HepG2 (cell line): ENCODE data around the gene SSH3. TPM values are rescaled to one million over a fixed set of nuclear protein-coding genes. Genes with fewer than 3 reads are reported as not detected.

Experiments used
- ATAC-seq: fragments of 200-7000 bp; cut with Tn5 transposase; 3 replicates; pipeline ENCODE4 v1.9.1; 2020; ENCODE audit warnings: mild to moderate bottlenecking, moderate library complexity
- BruUV-seq: library from RNA; stranded (reverse); fragments of 400-500 nt; replicated peaks from 2 replicates; lab custom pipeline; 2021; lab: Mats Ljungman, UMichigan
- CTCF ChIA-PET: fragments of 300-600 bp; formaldehyde crosslinking; extraction: SDS; loops from one replicate; lab custom pipeline; 2021; ENCODE audit warnings: low total read pairs, inconsistent platforms, low intra/inter-chr PET ratio; lab: Yijun Ruan, JAX
- POLR2A ChIA-PET: fragments of 350-600 bp; sonication (Branson Sonifier 250); formaldehyde crosslinking; loops from one replicate; lab custom pipeline; 2020; ENCODE audit warnings: antibody characterized with exemption, inconsistent platforms; lab: Yijun Ruan, JAX
- DNase-seq: peaks from one replicate; pipeline ENCODE4 v3.0.0-alpha.2; 2015; ENCODE audit warnings: low spot score
- FAIRE-seq: peaks from 3 replicates; lab custom pipeline; 2011; peaks lifted over from hg19 to GRCh38; lab: Jason Lieb, UNC
- H2AFZ ChIP-seq: one replicate; pipeline ENCODE4 v1.6.1; 2011; ENCODE audit warnings: low read length, inconsistent platforms
- H3K27ac ChIP-seq: fragments of 300-600 bp; 3 replicates; pipeline ENCODE4 v1.8.0; 2011; ENCODE audit warnings: mixed run types, mild to moderate bottlenecking, mixed read lengths, low read length, inconsistent platforms; ENCODE audit not compliant: insufficient read depth; ENCODE audit errors: extremely low read length
- H3K27me3 ChIP-seq, 2 experiments: fragments of 200-600 bp in 1 of 2; 2 replicates in 1 of 2; 3 replicates in 1 of 2; pipeline versions ENCODE4 v1.6.0 to v1.8.0; 2011; ENCODE audit warnings: low read length in 2 of 2, mild to moderate bottlenecking in 2 of 2, moderate library complexity in 2 of 2, inconsistent platforms in 1 of 2; ENCODE audit not compliant: insufficient read depth in 2 of 2, control insufficient read depth in 1 of 2
- H3K36me3 ChIP-seq, 2 experiments: fragments of 200-600 bp in 1 of 2; replicated peaks in 1 of 2; 2 replicates in 1 of 2; 3 replicates in 1 of 2; pipeline versions ENCODE4 v1.5.1 to v1.8.0; 2011; ENCODE audit warnings: low read length in 2 of 2, inconsistent platforms in 1 of 2; ENCODE audit not compliant: insufficient read depth in 2 of 2, control insufficient read depth in 1 of 2
- H3K4me1 ChIP-seq: 2 replicates; pipeline ENCODE4 v1.5.1; 2012; ENCODE audit warnings: low read length, inconsistent platforms; ENCODE audit not compliant: insufficient read depth
- H3K4me2 ChIP-seq: 2 replicates; pipeline ENCODE4 v1.6.0; 2011; ENCODE audit warnings: low read depth, low read length, inconsistent platforms
- H3K4me3 ChIP-seq, 3 experiments: fragments of 200-600 bp in 1 of 3; sonication (generic), shearing (Covaris generic) in 1 of 3; replicated peaks in 1 of 3; 2 replicates each; pipeline ENCODE4 v1.5.1; 2011 to 2016; ENCODE audit warnings: low read length in 3 of 3, inconsistent platforms in 2 of 3, low read depth in 2 of 3, mild to moderate bottlenecking in 2 of 3, control low read depth in 1 of 3, mixed read lengths in 1 of 3; ENCODE audit not compliant: insufficient read depth in 1 of 3
- H3K79me2 ChIP-seq: one replicate; pipeline ENCODE4 v1.6.1; 2011; ENCODE audit warnings: low read length, inconsistent platforms; ENCODE audit not compliant: insufficient read depth
- H3K9ac ChIP-seq: 2 replicates; pipeline ENCODE4 v1.6.0; 2011; ENCODE audit warnings: mild to moderate bottlenecking, low read depth, low read length, inconsistent platforms; ENCODE audit not compliant: insufficient read depth
- H3K9me3 ChIP-seq: 2 replicates; pipeline ENCODE4 v1.5.1; 2012; ENCODE audit warnings: mild to moderate bottlenecking, low read length
- H4K20me1 ChIP-seq: 2 replicates; pipeline ENCODE4 v1.6.0; 2011; ENCODE audit warnings: inconsistent platforms, mild to moderate bottlenecking, low read length, moderate library complexity; ENCODE audit not compliant: insufficient read depth
- AGO1 ChIP-seq: fragments of 200-400 bp; formaldehyde crosslinking; IDR thresholded peaks from 2 replicates; pipeline ENCODE4 v1.6.1; 2017; ENCODE audit warnings: mild to moderate bottlenecking, low read depth, low read length, moderate library complexity; ENCODE audit not compliant: poor library complexity, severe bottlenecking
- ATF5 ChIP-seq: sonication (generic); formaldehyde crosslinking; IDR thresholded peaks from 2 replicates; pipeline ENCODE4 v1.4.0; 2020; ENCODE audit warnings: mild to moderate bottlenecking, low read depth, missing genetic modification reagents
- BCL3 ChIP-seq: sonication (generic); formaldehyde crosslinking; IDR thresholded peaks from 2 replicates; pipeline ENCODE4 v1.5.1; 2020; ENCODE audit warnings: mild to moderate bottlenecking, missing genetic modification reagents, moderate library complexity
- CHD2 ChIP-seq: IDR thresholded peaks from 2 replicates; pipeline ENCODE4 v1.6.1; 2011; ENCODE audit warnings: low read depth, low read length, improper control_type of control experiment
- FOXK2 ChIP-seq: fragments of 450-650 bp; IDR thresholded peaks from 2 replicates; pipeline ENCODE4 v1.6.1; 2016
- KDM1A ChIP-seq: IDR thresholded peaks from 2 replicates; pipeline ENCODE4 v1.6.1; 2016; ENCODE audit warnings: missing compliant biosample characterization
- KLF15 ChIP-seq: sonication (generic); formaldehyde crosslinking; IDR thresholded peaks from 2 replicates; pipeline ENCODE4 v1.8.1; 2023; ENCODE audit warnings: borderline replicate concordance, mild to moderate bottlenecking, inconsistent platforms, missing genetic modification reagents, mixed read lengths
- MED1 ChIP-seq: sonication (generic); formaldehyde crosslinking; IDR thresholded peaks from 2 replicates; pipeline ENCODE4 v1.4.0; 2020; ENCODE audit warnings: missing genetic modification reagents
- REL ChIP-seq: sonication (generic); formaldehyde crosslinking; conservative IDR thresholded peaks from 2 replicates; pipeline ENCODE4 v1.8.0; 2022; ENCODE audit warnings: mild to moderate bottlenecking, missing genetic modification reagents, moderate library complexity
- SP1 ChIP-seq, 2 experiments: fragments of 450-650 bp in 1 of 2; sonication (generic) in 1 of 2; formaldehyde crosslinking in 1 of 2; IDR thresholded peaks; 2 replicates each; pipeline versions ENCODE4 v1.4.0 to v1.6.1; 2016 to 2020; ENCODE audit warnings: missing genetic modification reagents in 1 of 2
- ZNF468 ChIP-seq: sonication (generic); formaldehyde crosslinking; IDR thresholded peaks from 2 replicates; pipeline ENCODE4 v1.8.0; 2022; ENCODE audit warnings: mild to moderate bottlenecking, moderate library complexity, missing genetic modification reagents
- ZNF563 ChIP-seq: sonication (generic); formaldehyde crosslinking; IDR thresholded peaks from 2 replicates; pipeline ENCODE4 v1.8.0; 2022; ENCODE audit warnings: mild to moderate bottlenecking, moderate library complexity, missing genetic modification reagents
- WGBS: methylation state at CpG from one replicate; pipeline ENCODE4 v1.1.6; 2017; ENCODE audit warnings: low lambda C conversion rate; 5-methylcytosine and 5-hydroxymethylcytosine counted together
- in situ Hi-C: cut with HindIII; loops from 2 replicates; pipeline ENCODE4 v1.10.0; 2017; ENCODE audit warnings: low pct_unique_long_range_greater_than_20kb; ENCODE audit not compliant: extremely low pct_ligation_motif_present
- intact Hi-C: fragments of 100-400 bp; cut with micrococcal nuclease; formaldehyde crosslinking; loops from one replicate; pipeline ENCODE4 v1.10.0; 2022; ENCODE audit not compliant: unreplicated experiment
- polyA plus RNA-seq, 8 experiments: library from polyadenylated mRNA; depleted of rRNA in 3 of 8; stranded (reverse) in 7 of 8; unstranded in 1 of 8; fragments of >200 nt; fragmentation: Illumina TruSeq in 4 of 8; extraction: Trizol in 4 of 8; gene quantifications; 2 replicates each; pipeline versions ENCODE4 v1.2.1 to v1.2.3, GENCODE V29; 2011 to 2016; ENCODE audit warnings: low read depth in 4 of 8, missing spikeins in 1 of 8, mixed read lengths in 1 of 8; ENCODE audit not compliant: insufficient read depth in 1 of 8
- total RNA-seq, 5 experiments: library from RNA; depleted of rRNA; stranded (reverse); fragments of >200 nt; fragmentation: Illumina TruSeq; extraction: Trizol; gene quantifications; 2 replicates each; pipeline ENCODE4 v1.2.3, GENCODE V29; 2016; ENCODE audit warnings: low read depth in 1 of 5
- TF ChIP-seq, protein P1 (sequence below): sonication (generic); formaldehyde crosslinking; conservative IDR thresholded peaks from 2 replicates; pipeline ENCODE4 v1.8.0; 2022; ENCODE audit warnings: mild to moderate bottlenecking, moderate library complexity, missing genetic modification reagents
- TF ChIP-seq, protein P2 (sequence below): sonication (generic); formaldehyde crosslinking; IDR thresholded peaks from 2 replicates; pipeline ENCODE4 v1.5.1; 2020; ENCODE audit warnings: mild to moderate bottlenecking, missing genetic modification reagents, borderline replicate concordance

SSH3 gene
- total and polyA plus RNA-seq, 2 of the 13 experiments (the other 11 are each of a cell fraction or from before 2014, with no cell fraction given): 12.4 to 18.8 TPM

GRCh38 chr11:67264877-67265632 lies 38.3 kb upstream of the SSH3 start:
- Histone ChIP-seq H3K36me3 (peaks cover 1 to 25% of the 10 kb centered on the region in 2 experiments; a peak in 3 of 5 replicates), H3K27me3 (no peaks in the 10 kb centered on the region), H4K20me1 (peaks cover 8% of the 10 kb centered on the region), H3K4me2 (no peak overlapping the region), H3K27ac (no peak overlapping the region), H3K79me2 (peaks cover 32% of the 10 kb centered on the region), H3K4me3 (no peak overlapping the region), H3K9ac (no peak overlapping the region), H3K4me1 (peaks cover 73% of the 10 kb centered on the region), H3K9me3 (no peaks in the 10 kb centered on the region), H2AFZ (no peak overlapping the region)
- no peak for DNase-seq
- POLR2A ChIA-PET: interaction anchor here (1.1 kb wide), 2 partner anchors 23 to 52 kb away, joined by 3 to 4 read pairs; no protein-coding TSS in a partner anchor
- no TSS peak for BruUV-seq
- whole genome bisulfite sequencing: 87% methylated on average over 7 of the region's 7 CpGs
- no peak for FAIRE-seq
- no peak for ATAC-seq
- intact Hi-C loops: loop anchor here (5.0 kb wide), 1 partner anchor 37 kb away; the partner anchor contains the start of gene SSH3
- in situ Hi-C loops: loop anchor here (5.0 kb wide), 2 partner anchors 52 to 117 kb away; no protein-coding TSS in a partner anchor
- CTCF ChIA-PET: interaction anchor here (1.6 to 2.4 kb wide), 2 partner anchors 24 to 52 kb away, joined by 5 to 25 read pairs; partner anchors contain the start of gene ANKRD13D
- no peak for TF ChIP-seq KDM1A (CRISPR knock-in tag)
- no peak for TF ChIP-seq SP1 (IDR thresholded peaks at IDR 0.05)
- no peak for TF ChIP-seq SP1 (CRISPR knock-in tag; IDR thresholded peaks at IDR 0.05)
- no peak for TF ChIP-seq ATF5 (CRISPR knock-in tag)
- no peak for TF ChIP-seq ZNF468
- TF ChIP-seq FOXK2: no peak
- no peak for TF ChIP-seq ZNF563 (CRISPR knock-in tag)
- TF ChIP-seq, protein P1, sequence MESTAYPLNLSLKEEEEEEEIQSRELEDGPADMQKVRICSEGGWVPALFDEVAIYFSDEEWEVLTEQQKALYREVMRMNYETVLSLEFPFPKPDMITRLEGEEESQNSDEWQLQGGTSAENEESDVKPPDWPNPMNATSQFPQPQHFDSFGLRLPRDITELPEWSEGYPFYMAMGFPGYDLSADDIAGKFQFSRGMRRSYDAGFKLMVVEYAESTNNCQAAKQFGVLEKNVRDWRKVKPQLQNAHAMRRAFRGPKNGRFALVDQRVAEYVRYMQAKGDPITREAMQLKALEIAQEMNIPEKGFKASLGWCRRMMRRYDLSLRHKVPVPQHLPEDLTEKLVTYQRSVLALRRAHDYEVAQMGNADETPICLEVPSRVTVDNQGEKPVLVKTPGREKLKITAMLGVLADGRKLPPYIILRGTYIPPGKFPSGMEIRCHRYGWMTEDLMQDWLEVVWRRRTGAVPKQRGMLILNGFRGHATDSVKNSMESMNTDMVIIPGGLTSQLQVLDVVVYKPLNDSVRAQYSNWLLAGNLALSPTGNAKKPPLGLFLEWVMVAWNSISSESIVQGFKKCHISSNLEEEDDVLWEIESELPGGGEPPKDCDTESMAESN (CRISPR knock-in tag): no peak
- TF ChIP-seq CHD2: no peak
- TF ChIP-seq AGO1: no peak
- TF ChIP-seq, protein P2, sequence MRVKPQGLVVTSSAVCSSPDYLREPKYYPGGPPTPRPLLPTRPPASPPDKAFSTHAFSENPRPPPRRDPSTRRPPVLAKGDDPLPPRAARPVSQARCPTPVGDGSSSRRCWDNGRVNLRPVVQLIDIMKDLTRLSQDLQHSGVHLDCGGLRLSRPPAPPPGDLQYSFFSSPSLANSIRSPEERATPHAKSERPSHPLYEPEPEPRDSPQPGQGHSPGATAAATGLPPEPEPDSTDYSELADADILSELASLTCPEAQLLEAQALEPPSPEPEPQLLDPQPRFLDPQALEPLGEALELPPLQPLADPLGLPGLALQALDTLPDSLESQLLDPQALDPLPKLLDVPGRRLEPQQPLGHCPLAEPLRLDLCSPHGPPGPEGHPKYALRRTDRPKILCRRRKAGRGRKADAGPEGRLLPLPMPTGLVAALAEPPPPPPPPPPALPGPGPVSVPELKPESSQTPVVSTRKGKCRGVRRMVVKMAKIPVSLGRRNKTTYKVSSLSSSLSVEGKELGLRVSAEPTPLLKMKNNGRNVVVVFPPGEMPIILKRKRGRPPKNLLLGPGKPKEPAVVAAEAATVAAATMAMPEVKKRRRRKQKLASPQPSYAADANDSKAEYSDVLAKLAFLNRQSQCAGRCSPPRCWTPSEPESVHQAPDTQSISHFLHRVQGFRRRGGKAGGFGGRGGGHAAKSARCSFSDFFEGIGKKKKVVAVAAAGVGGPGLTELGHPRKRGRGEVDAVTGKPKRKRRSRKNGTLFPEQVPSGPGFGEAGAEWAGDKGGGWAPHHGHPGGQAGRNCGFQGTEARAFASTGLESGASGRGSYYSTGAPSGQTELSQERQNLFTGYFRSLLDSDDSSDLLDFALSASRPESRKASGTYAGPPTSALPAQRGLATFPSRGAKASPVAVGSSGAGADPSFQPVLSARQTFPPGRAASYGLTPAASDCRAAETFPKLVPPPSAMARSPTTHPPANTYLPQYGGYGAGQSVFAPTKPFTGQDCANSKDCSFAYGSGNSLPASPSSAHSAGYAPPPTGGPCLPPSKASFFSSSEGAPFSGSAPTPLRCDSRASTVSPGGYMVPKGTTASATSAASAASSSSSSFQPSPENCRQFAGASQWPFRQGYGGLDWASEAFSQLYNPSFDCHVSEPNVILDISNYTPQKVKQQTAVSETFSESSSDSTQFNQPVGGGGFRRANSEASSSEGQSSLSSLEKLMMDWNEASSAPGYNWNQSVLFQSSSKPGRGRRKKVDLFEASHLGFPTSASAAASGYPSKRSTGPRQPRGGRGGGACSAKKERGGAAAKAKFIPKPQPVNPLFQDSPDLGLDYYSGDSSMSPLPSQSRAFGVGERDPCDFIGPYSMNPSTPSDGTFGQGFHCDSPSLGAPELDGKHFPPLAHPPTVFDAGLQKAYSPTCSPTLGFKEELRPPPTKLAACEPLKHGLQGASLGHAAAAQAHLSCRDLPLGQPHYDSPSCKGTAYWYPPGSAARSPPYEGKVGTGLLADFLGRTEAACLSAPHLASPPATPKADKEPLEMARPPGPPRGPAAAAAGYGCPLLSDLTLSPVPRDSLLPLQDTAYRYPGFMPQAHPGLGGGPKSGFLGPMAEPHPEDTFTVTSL (CRISPR knock-in tag): no peak
- no peak for TF ChIP-seq MED1 (CRISPR knock-in tag)
- no peak for TF ChIP-seq KLF15 (CRISPR knock-in tag)
- no peak for TF ChIP-seq REL (CRISPR knock-in tag)
- no peak for TF ChIP-seq BCL3 (CRISPR knock-in tag)
